Measurements from ENCODE around the gene ZSCAN22. TPM values are rescaled to one million over a fixed set of nuclear protein-coding genes. Genes with fewer than 3 reads are reported as not detected.
A peak's percentile ranks its signal among the peaks of the same experiment; 100 is the strongest.

Gene ZSCAN22
- polyA plus RNA-seq (2011; rRNA removed) (2.6 and 2.7 TPM in 2 replicates), polyA minus RNA-seq (2011; rRNA and poly(A)+ RNA removed) (4.8 and 5.5 TPM in 2 replicates)

- Histone ChIP-seq H3K27me3 (ENCODE audit: control insufficient read depth, insufficient read depth, low read length) (no peaks in the 10 kb centered on the region), H3K9me3 (ENCODE audit: control insufficient read depth, insufficient read depth, low read length) (no peaks in the 10 kb centered on the region; the same call in 1 of the 2 replicates), H3K4me3 (ENCODE audit: low read depth, low read length) (peak within 1 kb of the TSS; percentile 96), H3K27ac (ENCODE audit: low read depth, low read length) (peak within 1 kb of the TSS; percentile 73)
- CTCF ChIA-PET, result no interaction called here
- TF ChIP-seq, protein P1, sequence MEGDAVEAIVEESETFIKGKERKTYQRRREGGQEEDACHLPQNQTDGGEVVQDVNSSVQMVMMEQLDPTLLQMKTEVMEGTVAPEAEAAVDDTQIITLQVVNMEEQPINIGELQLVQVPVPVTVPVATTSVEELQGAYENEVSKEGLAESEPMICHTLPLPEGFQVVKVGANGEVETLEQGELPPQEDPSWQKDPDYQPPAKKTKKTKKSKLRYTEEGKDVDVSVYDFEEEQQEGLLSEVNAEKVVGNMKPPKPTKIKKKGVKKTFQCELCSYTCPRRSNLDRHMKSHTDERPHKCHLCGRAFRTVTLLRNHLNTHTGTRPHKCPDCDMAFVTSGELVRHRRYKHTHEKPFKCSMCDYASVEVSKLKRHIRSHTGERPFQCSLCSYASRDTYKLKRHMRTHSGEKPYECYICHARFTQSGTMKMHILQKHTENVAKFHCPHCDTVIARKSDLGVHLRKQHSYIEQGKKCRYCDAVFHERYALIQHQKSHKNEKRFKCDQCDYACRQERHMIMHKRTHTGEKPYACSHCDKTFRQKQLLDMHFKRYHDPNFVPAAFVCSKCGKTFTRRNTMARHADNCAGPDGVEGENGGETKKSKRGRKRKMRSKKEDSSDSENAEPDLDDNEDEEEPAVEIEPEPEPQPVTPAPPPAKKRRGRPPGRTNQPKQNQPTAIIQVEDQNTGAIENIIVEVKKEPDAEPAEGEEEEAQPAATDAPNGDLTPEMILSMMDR (IDR thresholded peaks at IDR 0.05; ENCODE audit: low read depth, low read length), result no peak
- peak; percentile 81 for DNase-seq (ENCODE audit: low read depth, low spot score)
- POLR2A ChIA-PET, result interaction anchor here (0.7 to 1.5 kb wide), 6 partner anchors 20 to 217 kb away, joined by 3 to 9 read pairs (median 4); partner anchors contain the start of genes TRIM28, ZBTB45, ZNF497 and ZNF584
Measured at GRCh38 chr19:58326914-58327726, at the start of gene ZSCAN22. Gene ZSCAN22 (plus strand): TSS chr19:58326994. CDS start chr19:58334803, 7,809 bp downstream.

GRCh38 chr19:58277197-58277596 is 49.6 kb upstream of the ZSCAN22 start:
- POLR2A ChIA-PET, result no interaction called here

DNA sequence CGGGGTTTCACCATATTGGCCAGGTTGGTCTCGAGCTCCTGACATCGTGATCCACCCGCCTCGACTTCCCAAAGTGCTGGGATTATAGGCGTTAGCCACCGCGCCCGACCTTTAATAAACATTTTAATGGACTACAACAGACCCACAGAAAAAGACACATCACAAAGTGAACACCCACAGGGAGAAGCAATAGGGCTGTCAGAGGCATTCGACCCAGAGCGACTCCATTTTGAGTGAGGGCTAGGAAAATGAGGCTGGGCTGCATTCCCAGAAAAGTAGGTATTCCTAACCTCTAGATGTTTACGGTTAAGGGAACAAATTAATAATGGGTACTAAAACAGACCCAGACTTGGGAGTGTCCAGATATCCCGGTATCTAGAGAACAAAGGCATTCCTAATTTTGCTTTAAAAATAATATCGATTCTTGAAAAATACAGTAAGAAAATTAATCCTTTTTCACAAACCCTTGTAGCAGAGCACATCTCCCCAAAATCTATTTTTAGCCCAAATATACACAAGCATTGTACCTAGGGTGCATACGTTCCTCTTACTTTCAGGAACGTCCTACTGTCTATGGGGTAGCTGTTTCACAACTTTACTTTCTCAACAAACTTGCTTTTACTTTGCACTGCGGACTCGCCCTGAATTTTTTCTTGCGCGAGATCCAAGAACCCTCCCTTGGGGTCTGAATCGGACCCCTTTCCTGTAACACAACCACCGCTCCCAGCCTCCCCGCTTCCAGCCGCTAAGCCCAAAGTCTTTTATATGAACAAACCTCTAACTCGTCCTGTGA is 48.9 kb upstream of the ZSCAN22 start:
- Histone ChIP-seq H3K27me3 (ENCODE audit: control insufficient read depth, insufficient read depth, low read length) (no peaks in the 10 kb centered on the region), H3K27ac (ENCODE audit: low read depth, low read length) (peak overlapping the region; percentile 81), H3K4me3 (ENCODE audit: low read depth, low read length) (peak overlapping the region; percentile 92), H3K9me3 (ENCODE audit: control insufficient read depth, insufficient read depth, low read length) (peaks cover 70% of the 10 kb centered on the region)
- TF ChIP-seq, protein P1 (IDR thresholded peaks at IDR 0.05; ENCODE audit: low read depth, low read length), result no peak
- ChIA-PET POLR2A (interaction anchor here (0.8 to 1.5 kb wide), 5 partner anchors 23 to 275 kb away, joined by 3 to 5 read pairs (median 3); partner anchors contain the start of genes ERVK3-1, ZBTB45, ZNF544 and ZNF606), CTCF (no interaction called here)
- no peak for DNase-seq (ENCODE audit: low read depth, low spot score)

More at GRCh38 chr19:58277197-58277596, 49.6 kb upstream of the ZSCAN22 start:
- DNase-seq (ENCODE audit: low read depth, low spot score), result no peak
- TF ChIP-seq, protein P1 (IDR thresholded peaks at IDR 0.05; ENCODE audit: low read depth, low read length), result no peak
- Histone ChIP-seq H3K27me3 (ENCODE audit: control insufficient read depth, insufficient read depth, low read length) (no peaks in the 10 kb centered on the region), H3K9me3 (ENCODE audit: control insufficient read depth, insufficient read depth, low read length) (peaks cover 72% of the 10 kb centered on the region), H3K27ac (ENCODE audit: low read depth, low read length) (no peak overlapping the region), H3K4me3 (ENCODE audit: low read depth, low read length) (no peak overlapping the region)
- CTCF ChIA-PET, result no interaction called here

DNA sequence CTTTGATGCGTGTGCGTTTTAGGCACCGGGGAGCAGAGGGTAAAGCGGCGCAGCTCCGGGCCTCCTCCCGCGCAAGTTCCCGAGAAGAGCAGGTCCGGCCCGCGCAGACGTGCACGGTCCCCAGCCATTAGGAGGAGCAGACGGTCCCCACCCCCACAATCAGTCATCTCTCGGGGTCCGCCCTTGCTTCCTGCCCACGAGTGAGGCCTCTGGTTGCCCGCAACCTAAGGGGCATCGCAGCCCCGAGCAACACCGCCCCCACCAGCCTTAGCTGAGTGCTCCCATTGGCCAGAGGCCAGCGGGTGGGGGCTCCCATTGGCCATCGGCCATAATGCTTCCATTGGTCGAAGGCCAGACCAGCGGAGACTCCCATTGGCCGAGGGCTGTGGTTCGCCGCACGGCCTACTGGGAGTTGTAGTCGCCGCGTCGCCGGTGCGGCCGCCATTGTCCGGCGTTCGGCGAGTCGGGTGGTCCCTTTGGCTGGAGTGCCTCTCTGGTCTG is 48.2 kb upstream of the ZSCAN22 start, which contains the start of gene ZNF8:
Gene ZNF8 (plus strand): TSS at position 415 of the 501 bp plus-strand sequence. CDS start 127 bp downstream, outside the sequence.
- peaks cover 68% of the 10 kb centered on the region for H3K9me3 ChIP-seq (ENCODE audit: control insufficient read depth, insufficient read depth, low read length)
- TF ChIP-seq, protein P1 (IDR thresholded peaks at IDR 0.05; ENCODE audit: low read depth, low read length), result no peak
- DNase-seq (ENCODE audit: low read depth, low spot score), result peak; percentile 97
- POLR2A ChIA-PET, result interaction anchor here (0.6 to 1.5 kb wide), 6 partner anchors 22 to 281 kb away, joined by 3 to 5 read pairs (median 3); partner anchors contain the start of genes ERVK3-1, ZBTB45, ZNF544 and ZNF606
- H3K4me3 ChIP-seq (ENCODE audit: low read depth, low read length), result peak within 1 kb of the TSS; percentile 92
- H3K27ac ChIP-seq (ENCODE audit: low read depth, low read length), result peak within 1 kb of the TSS; percentile 87
- no peaks in the 10 kb centered on the region for H3K27me3 ChIP-seq (ENCODE audit: control insufficient read depth, insufficient read depth, low read length)
- CTCF ChIA-PET, result no interaction called here
